ENCODE results near the gene RNF183.

- TF ChIP-seq CTCF (IDR thresholded peaks at IDR 0.05; ENCODE audit: low read length): no peak
- no peak for TF ChIP-seq EZH2 (optimal IDR thresholded peaks at IDR 0.05; ENCODE audit: low read depth, low read length)
Measured at GRCh38 chr9:113310538-113310937, 7.4 kb upstream of the RNF183 start.
